Measurements from ENCODE around the gene NEDD1.

NEDD1 gene

GRCh38 chr12:96907671-96908422 lies 790 bp downstream of the NEDD1 start:
- no CpG with 5 or more reads among the region's 23 CpGs for WGBS (ENCODE audit: extremely low coverage, insufficient coverage, insufficient read length)
- peak overlapping the region; percentile 88 for H3K4me2 ChIP-seq (ENCODE audit: low read length)
- H3K9me3 ChIP-seq (ENCODE audit: insufficient read depth, low read depth, low read length), result no peaks in the 10 kb centered on the region

GRCh38 chr12:96908423-96908675 lies 1.3 kb downstream of the NEDD1 start:
- no peak overlapping the region for H3K14ac ChIP-seq (ENCODE audit: low read length)
- H2AFZ ChIP-seq (ENCODE audit: insufficient read depth, low read length, poor library complexity), result no peak overlapping the region
- no peak overlapping the region for H3K23ac ChIP-seq (ENCODE audit: low read length)
- H3K18ac ChIP-seq (ENCODE audit: low read length), result no peak overlapping the region
- no peak overlapping the region for H3K27ac ChIP-seq (ENCODE audit: low read depth, low read length)
- peaks cover 11% of the 10 kb centered on the region for H3K79me2 ChIP-seq (ENCODE audit: control insufficient read depth, insufficient read depth, low read length, poor library complexity)
- H3K79me1 ChIP-seq (ENCODE audit: low read length), result peaks cover 10% of the 10 kb centered on the region
- no CpG with 5 or more reads among the region's 3 CpGs for WGBS (ENCODE audit: extremely low coverage, insufficient coverage, insufficient read length)
- peaks cover 0 to 5% of the 10 kb centered on the region in 2 experiments for H3K4me1 ChIP-seq (ENCODE audit: control insufficient read depth in 1 of 2, insufficient read depth in 2 of 2, low read length in 2 of 2)
- peak overlapping the region; percentile 88 for H3K4me2 ChIP-seq (ENCODE audit: low read length)
- no peak overlapping the region for H4K12ac ChIP-seq (ENCODE audit: low read depth, low read length)
- no peak overlapping the region for H2BK120ac ChIP-seq (ENCODE audit: insufficient read depth, low read length, poor library complexity)
- no peaks in the 10 kb centered on the region for H3K9me3 ChIP-seq (ENCODE audit: insufficient read depth, low read depth, low read length)
- H3K4ac ChIP-seq (ENCODE audit: low read depth, low read length), result no peak overlapping the region
- no peak overlapping the region for H4K8ac ChIP-seq (ENCODE audit: low read depth, low read length)
- H3K27me3 ChIP-seq (ENCODE audit: insufficient read depth, low read length), result no peaks in the 10 kb centered on the region
- no peak for DNase-seq
- no peak overlapping the region for H2BK12ac ChIP-seq (ENCODE audit: low read length)
- H4K91ac ChIP-seq (ENCODE audit: low read depth, low read length), result no peak overlapping the region
- no peaks in the 10 kb centered on the region for H3K36me3 ChIP-seq (ENCODE audit: control insufficient read depth in 1 of 2, insufficient read depth in 2 of 2, low read length in 2 of 2)
- H2AK5ac ChIP-seq (ENCODE audit: low read length), result no peak overlapping the region
- H3K9ac ChIP-seq (ENCODE audit: low read length), result no peak overlapping the region
- no peak overlapping the region for H2BK5ac ChIP-seq (ENCODE audit: low read depth, low read length, poor library complexity)
- H3K4me3 ChIP-seq (ENCODE audit: low read depth, low read length), result no peak overlapping the region

More at GRCh38 chr12:96907671-96908422, 790 bp downstream of the NEDD1 start:
- peak overlapping the region; percentile 59 for H3K27ac ChIP-seq (ENCODE audit: low read depth, low read length)
- peaks cover 0 to 5% of the 10 kb centered on the region in 2 experiments for H3K4me1 ChIP-seq (ENCODE audit: control insufficient read depth in 1 of 2, insufficient read depth in 2 of 2, low read length in 2 of 2)
- no peak overlapping the region for H2AK5ac ChIP-seq (ENCODE audit: low read length)
- H3K36me3 ChIP-seq (ENCODE audit: control insufficient read depth in 1 of 2, insufficient read depth in 2 of 2, low read length in 2 of 2), result no peaks in the 10 kb centered on the region
- peaks cover 11% of the 10 kb centered on the region for H3K79me2 ChIP-seq (ENCODE audit: control insufficient read depth, insufficient read depth, low read length, poor library complexity)
- peak overlapping the region; percentile 23 for H2BK12ac ChIP-seq (ENCODE audit: low read length)
- no peak overlapping the region for H3K18ac ChIP-seq (ENCODE audit: low read length)
- H3K79me1 ChIP-seq (ENCODE audit: low read length), result peaks cover 10% of the 10 kb centered on the region
- H2BK5ac ChIP-seq (ENCODE audit: low read depth, low read length, poor library complexity), result peak overlapping the region; percentile 83
- H3K23ac ChIP-seq (ENCODE audit: low read length), result no peak overlapping the region
- H4K12ac ChIP-seq (ENCODE audit: low read depth, low read length), result peak overlapping the region; percentile 39
- DNase-seq, result peak in 1 of 2 donors; percentile 23
- H3K14ac ChIP-seq (ENCODE audit: low read length), result peak overlapping the region; percentile 96
- no peaks in the 10 kb centered on the region for H3K27me3 ChIP-seq (ENCODE audit: insufficient read depth, low read length)
- H4K8ac ChIP-seq (ENCODE audit: low read depth, low read length), result peak overlapping the region; percentile 98
- H3K4me3 ChIP-seq (ENCODE audit: low read depth, low read length), result peak overlapping the region; percentile 85
- H2AFZ ChIP-seq (ENCODE audit: insufficient read depth, low read length, poor library complexity), result peak overlapping the region; percentile 95
- peak overlapping the region; percentile 82 for H4K91ac ChIP-seq (ENCODE audit: low read depth, low read length)
- H2BK120ac ChIP-seq (ENCODE audit: insufficient read depth, low read length, poor library complexity), result peak overlapping the region; percentile 92
- peak overlapping the region; percentile 33 for H3K9ac ChIP-seq (ENCODE audit: low read length)
- peak overlapping the region; percentile 26 for H3K4ac ChIP-seq (ENCODE audit: low read depth, low read length)

- no peak overlapping the region for H4K91ac ChIP-seq (ENCODE audit: low read depth, low read length)
- DNase-seq, result no peak
- H3K79me2 ChIP-seq (ENCODE audit: control insufficient read depth, insufficient read depth, low read length, poor library complexity), result peaks cover 7% of the 10 kb centered on the region
- no peak overlapping the region for H3K9ac ChIP-seq (ENCODE audit: low read length)
- no peak overlapping the region for H4K8ac ChIP-seq (ENCODE audit: low read depth, low read length)
- no peaks in the 10 kb centered on the region for H3K9me3 ChIP-seq (ENCODE audit: insufficient read depth, low read depth, low read length)
- H3K4me1 ChIP-seq (ENCODE audit: control insufficient read depth in 1 of 2, insufficient read depth in 2 of 2, low read length in 2 of 2), result peaks cover 0 to 5% of the 10 kb centered on the region in 2 experiments
- no peak overlapping the region for H4K12ac ChIP-seq (ENCODE audit: low read depth, low read length)
- H3K23ac ChIP-seq (ENCODE audit: low read length), result no peak overlapping the region
- no peak overlapping the region for H3K18ac ChIP-seq (ENCODE audit: low read length)
- H3K4me2 ChIP-seq (ENCODE audit: low read length), result no peak overlapping the region
- H3K36me3 ChIP-seq (ENCODE audit: control insufficient read depth in 1 of 2, insufficient read depth in 2 of 2, low read length in 2 of 2), result no peaks in the 10 kb centered on the region
- H3K4me3 ChIP-seq (ENCODE audit: low read depth, low read length), result no peak overlapping the region
- no peak overlapping the region for H2BK12ac ChIP-seq (ENCODE audit: low read length)
- WGBS (ENCODE audit: extremely low coverage, insufficient coverage, insufficient read length), result no CpG with 5 or more reads among the region's 2 CpGs
- H3K27me3 ChIP-seq (ENCODE audit: insufficient read depth, low read length), result no peaks in the 10 kb centered on the region
- no peak overlapping the region for H3K27ac ChIP-seq (ENCODE audit: low read depth, low read length)
- H3K14ac ChIP-seq (ENCODE audit: low read length), result no peak overlapping the region
- no peak overlapping the region for H3K4ac ChIP-seq (ENCODE audit: low read depth, low read length)
- no peak overlapping the region for H2BK120ac ChIP-seq (ENCODE audit: insufficient read depth, low read length, poor library complexity)
- H3K79me1 ChIP-seq (ENCODE audit: low read length), result peaks cover 5% of the 10 kb centered on the region
- no peak overlapping the region for H2AFZ ChIP-seq (ENCODE audit: insufficient read depth, low read length, poor library complexity)
- H2AK5ac ChIP-seq (ENCODE audit: low read length), result no peak overlapping the region
- H2BK5ac ChIP-seq (ENCODE audit: low read depth, low read length, poor library complexity), result no peak overlapping the region
Measured at GRCh38 chr12:96912261-96912660, 5.2 kb downstream of the NEDD1 start.

- WGBS (ENCODE audit: extremely low coverage, insufficient coverage, insufficient read length), result no CpG with 5 or more reads among the region's 2 CpGs
- Histone ChIP-seq H3K18ac (ENCODE audit: low read length) (no peak overlapping the region), H4K12ac (ENCODE audit: low read depth, low read length) (no peak overlapping the region), H2AK5ac (ENCODE audit: low read length) (no peak overlapping the region), H3K23ac (ENCODE audit: low read length) (peak overlapping the region; percentile 3), H2BK12ac (ENCODE audit: low read length) (no peak overlapping the region), H4K91ac (ENCODE audit: low read depth, low read length) (no peak overlapping the region), H3K4me3 (ENCODE audit: low read depth, low read length) (no peak overlapping the region), H2AFZ (ENCODE audit: insufficient read depth, low read length, poor library complexity) (no peak overlapping the region), H3K36me3 (ENCODE audit: control insufficient read depth in 1 of 2, insufficient read depth in 2 of 2, low read length in 2 of 2) (no peaks in the 10 kb centered on the region), H3K27me3 (ENCODE audit: insufficient read depth, low read length) (no peaks in the 10 kb centered on the region), H2BK120ac (ENCODE audit: insufficient read depth, low read length, poor library complexity) (no peak overlapping the region), H4K8ac (ENCODE audit: low read depth, low read length) (no peak overlapping the region), H3K9me3 (ENCODE audit: insufficient read depth, low read depth, low read length) (no peaks in the 10 kb centered on the region), H3K27ac (ENCODE audit: low read depth, low read length) (no peak overlapping the region), H3K4me2 (ENCODE audit: low read length) (no peak overlapping the region), H2BK5ac (ENCODE audit: low read depth, low read length, poor library complexity) (no peak overlapping the region), H3K79me2 (ENCODE audit: control insufficient read depth, insufficient read depth, low read length, poor library complexity) (peaks cover under 1% of the 10 kb centered on the region), H3K4me1 (ENCODE audit: control insufficient read depth in 1 of 2, insufficient read depth in 2 of 2, low read length in 2 of 2) (peaks cover 0 to 3% of the 10 kb centered on the region in 2 experiments), H3K14ac (ENCODE audit: low read length) (no peak overlapping the region), H3K79me1 (ENCODE audit: low read length) (no peaks in the 10 kb centered on the region), H3K4ac (ENCODE audit: low read depth, low read length) (no peak overlapping the region), H3K9ac (ENCODE audit: low read length) (no peak overlapping the region)
- no peak for DNase-seq
Measured at GRCh38 chr12:96912943-96913342, 5.9 kb downstream of the NEDD1 start.

Data from trophoblast cell (in vitro differentiated cells and primary cell).